Neural crest cell (in vitro differentiated cells): ENCODE results near the gene MIER2. TPM values are rescaled to one million over a fixed set of nuclear protein-coding genes. Genes with fewer than 3 reads are reported as not detected.

Experiments
- DNase-seq: peaks from one replicate; pipeline ENCODE4 v3.0.0; 2021; ENCODE audit warnings: low read depth, mixed read lengths, low spot score
- H3K27ac Mint-ChIP-seq: one replicate; pipeline ENCODE4 v1.8.0; 2021; ENCODE audit warnings: mild to moderate bottlenecking, mixed read lengths; ENCODE audit not compliant: unreplicated experiment
- H3K27me3 Mint-ChIP-seq: 2 replicates; pipeline ENCODE4 v1.8.0; 2021; ENCODE audit warnings: low read depth, mild to moderate bottlenecking, mixed read lengths
- H3K36me3 Mint-ChIP-seq: 2 replicates; pipeline ENCODE4 v1.8.0; 2021; ENCODE audit warnings: low read depth, mild to moderate bottlenecking, mixed read lengths
- H3K4me1 Mint-ChIP-seq: 2 replicates; pipeline ENCODE4 v1.8.0; 2021; ENCODE audit warnings: mixed read lengths
- H3K4me3 Mint-ChIP-seq: one replicate; pipeline ENCODE4 v1.8.0; 2021; ENCODE audit warnings: mild to moderate bottlenecking, mixed read lengths
- H3K9me3 Mint-ChIP-seq: 2 replicates; pipeline ENCODE4 v1.8.0; 2021; ENCODE audit warnings: mixed read lengths
- CTCF ChIP-seq: fragments of 200-600 bp; sonication (generic); conservative IDR thresholded peaks from 2 replicates; pipeline ENCODE4 v1.5.0; 2021; ENCODE audit warnings: antibody characterized with exemption, mild to moderate bottlenecking
- total RNA-seq: library from RNA; stranded (reverse); gene quantifications from 2 replicates; pipeline ENCODE4 v1.2.1, GENCODE V29; 2021

Gene MIER2
- total RNA-seq, 1 donor from 2014 or later, result 45.8 TPM

GRCh38 chr19:378706-379105 is 34.1 kb upstream of the MIER2 start:
- no peak for TF ChIP-seq CTCF
- DNase-seq, result no peak
- H3K4me3 Mint-ChIP-seq, result no peak overlapping the region

DNA sequence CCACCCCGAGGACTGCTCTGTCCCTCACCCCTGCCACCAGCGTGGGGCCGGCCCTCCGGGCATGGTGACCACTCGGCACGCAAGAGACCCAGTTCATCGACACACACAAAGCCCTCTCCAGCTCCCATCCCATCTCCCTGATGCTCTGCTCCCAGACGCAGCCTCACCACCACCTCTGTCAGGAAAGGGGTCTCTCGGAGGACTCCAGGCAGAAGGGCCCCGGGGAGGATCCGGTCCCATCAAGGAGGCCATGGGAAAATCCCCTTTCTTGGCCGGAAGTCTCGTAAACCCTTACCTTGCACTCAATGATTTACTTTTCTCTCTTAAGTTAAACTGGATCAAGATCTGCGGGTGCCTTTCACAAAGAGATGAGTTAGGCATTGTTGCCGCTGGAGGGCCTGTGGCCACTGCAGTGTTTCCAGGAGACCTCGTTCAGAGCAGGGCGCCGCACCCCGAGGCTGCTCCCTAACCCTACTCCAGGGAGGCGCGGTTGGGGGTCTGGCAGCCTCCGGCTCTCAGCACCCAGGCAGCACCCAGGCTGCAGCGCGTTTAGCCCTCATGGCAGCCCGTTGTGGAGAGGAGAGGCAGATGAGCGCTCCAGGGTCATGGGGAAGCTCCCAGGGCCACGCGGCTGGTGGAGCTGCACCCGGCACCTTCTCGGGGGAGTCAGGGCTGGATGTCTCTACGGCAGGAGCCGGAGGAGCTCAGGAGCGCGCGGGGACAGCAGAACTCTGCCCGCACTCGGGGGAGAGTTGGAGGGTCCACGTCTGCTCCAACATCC is 33.4 kb upstream of the MIER2 start:
- H3K27me3 Mint-ChIP-seq, result peaks cover 2% of the 10 kb centered on the region
- no peak overlapping the region for H3K27ac Mint-ChIP-seq
- DNase-seq, result no peak
- no peak for TF ChIP-seq CTCF
- no peaks in the 10 kb centered on the region for H3K9me3 Mint-ChIP-seq
- H3K36me3 Mint-ChIP-seq, result no peaks in the 10 kb centered on the region
- H3K4me1 Mint-ChIP-seq, result no peaks in the 10 kb centered on the region
- H3K4me3 Mint-ChIP-seq, result no peak overlapping the region

More at GRCh38 chr19:378706-379105, 34.1 kb upstream of the MIER2 start:
- Mint-ChIP-seq H3K4me1 (peaks cover 5% of the 10 kb centered on the region), H3K27me3 (peaks cover 2% of the 10 kb centered on the region), H3K27ac (no peak overlapping the region), H3K9me3 (peaks cover 3% of the 10 kb centered on the region), H3K36me3 (no peaks in the 10 kb centered on the region)

DNA sequence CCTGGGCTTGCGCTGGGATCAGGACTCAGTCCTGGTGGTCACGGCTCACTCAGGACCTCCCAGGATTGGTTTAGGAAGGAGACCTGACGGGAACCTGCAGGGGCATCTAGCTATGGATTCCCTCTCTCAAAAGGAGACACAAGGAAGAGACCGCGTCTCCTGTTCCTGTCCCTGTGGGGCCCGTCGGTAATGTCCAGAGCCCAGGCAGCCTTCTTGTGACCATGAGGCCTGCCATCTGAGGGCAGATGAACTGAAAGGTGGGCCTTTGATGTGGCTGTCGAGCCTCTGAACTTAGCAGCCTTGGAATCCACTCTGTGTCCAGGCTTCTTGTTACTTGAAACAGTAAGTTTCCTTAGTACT is 31.5 kb upstream of the MIER2 start:
- Mint-ChIP-seq H3K9me3 (no peaks in the 10 kb centered on the region), H3K4me1 (peaks cover 9% of the 10 kb centered on the region), H3K27ac (no peak overlapping the region), H3K4me3 (no peak overlapping the region), H3K36me3 (no peaks in the 10 kb centered on the region), H3K27me3 (peaks cover 8% of the 10 kb centered on the region)
- TF ChIP-seq CTCF, result no peak
- DNase-seq, result no peak

GRCh38 chr19:375395-376110 is 31.0 kb upstream of the MIER2 start:
- Mint-ChIP-seq H3K36me3 (no peaks in the 10 kb centered on the region), H3K4me3 (no peak overlapping the region), H3K4me1 (peaks cover 13% of the 10 kb centered on the region), H3K27ac (no peak overlapping the region), H3K27me3 (peaks cover 8% of the 10 kb centered on the region), H3K9me3 (no peaks in the 10 kb centered on the region)
- no peak for TF ChIP-seq CTCF
- DNase-seq, result no peak

DNA sequence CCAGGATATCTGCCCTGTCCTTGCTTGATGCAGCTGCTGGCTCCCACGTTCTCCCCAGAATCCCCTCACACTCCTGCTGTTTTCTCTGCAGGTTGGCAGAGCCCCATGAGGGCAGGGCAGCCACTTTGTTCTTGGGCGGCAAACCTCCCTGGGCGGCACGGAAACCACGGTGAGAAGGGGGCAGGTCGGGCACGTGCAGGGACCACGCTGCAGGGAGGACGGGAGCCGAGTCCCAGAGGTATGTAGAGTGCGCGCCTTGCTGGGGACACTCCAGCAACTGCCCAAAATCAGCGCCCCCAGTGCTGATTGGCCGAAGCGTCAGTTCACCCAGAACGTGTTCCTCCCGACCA is 30.3 kb upstream of the MIER2 start:
- no peak overlapping the region for H3K4me3 Mint-ChIP-seq
- no peak for DNase-seq
- peaks cover 8% of the 10 kb centered on the region for H3K27me3 Mint-ChIP-seq
- no peaks in the 10 kb centered on the region for H3K9me3 Mint-ChIP-seq
- H3K36me3 Mint-ChIP-seq, result no peaks in the 10 kb centered on the region
- TF ChIP-seq CTCF, result no peak
- no peak overlapping the region for H3K27ac Mint-ChIP-seq
- H3K4me1 Mint-ChIP-seq, result peaks cover 13% of the 10 kb centered on the region
